ENCODE results near the gene PLD5.
A peak's percentile ranks its signal among the peaks of the same experiment; 100 is the strongest.

The PLD5 gene

GRCh38 chr1:242524571-242525359, at the start of gene PLD5:
PLD5 (minus strand) TSS chr1:242524697.
- Mint-ChIP-seq H3K4me3 (peak within 1 kb of the TSS; percentile 43), H3K27me3 (peaks cover 78% of the 10 kb centered on the region), H3K4me1 (ENCODE audit: low read depth) (peaks cover 11% of the 10 kb centered on the region), H3K27ac (no peak within 1 kb of the TSS), H3K36me3 (ENCODE audit: low read depth) (no peaks in the 10 kb centered on the region), H3K9me3 (no peaks in the 10 kb centered on the region)
- no peak for DNase-seq

GRCh38 chr1:242569867-242570266, 45.4 kb upstream of the PLD5 start:
- DNase-seq = no peak
- Mint-ChIP-seq H3K9me3 (no peaks in the 10 kb centered on the region), H3K4me1 (ENCODE audit: low read depth) (no peaks in the 10 kb centered on the region), H3K4me3 (no peak overlapping the region), H3K36me3 (ENCODE audit: low read depth) (no peaks in the 10 kb centered on the region), H3K27ac (no peak overlapping the region), H3K27me3 (no peaks in the 10 kb centered on the region)

DNA sequence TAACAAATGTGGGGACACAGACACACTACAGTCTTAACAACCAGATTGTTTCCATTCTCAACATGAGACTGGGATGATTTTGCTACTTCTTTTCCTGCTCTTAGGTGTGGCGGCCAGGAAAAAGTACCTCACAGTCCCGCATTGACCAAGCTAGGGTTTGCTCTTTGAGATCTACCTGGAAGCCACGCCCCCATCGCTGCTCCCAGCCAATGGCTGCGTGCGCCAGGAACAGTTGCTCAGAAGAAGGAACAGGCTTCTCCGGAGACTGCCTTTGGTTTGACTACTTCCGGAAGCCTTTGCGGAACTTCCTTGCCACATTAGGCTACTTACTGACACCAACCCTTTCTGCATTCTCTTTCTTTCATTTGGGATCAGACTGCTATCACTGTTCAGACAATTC, 44.2 kb upstream of the PLD5 start:
- no peak overlapping the region for H3K4me3 Mint-ChIP-seq
- H3K27me3 Mint-ChIP-seq = no peaks in the 10 kb centered on the region
- H3K9me3 Mint-ChIP-seq = no peaks in the 10 kb centered on the region
- no peak for DNase-seq
- H3K4me1 Mint-ChIP-seq (ENCODE audit: low read depth) = no peaks in the 10 kb centered on the region
- H3K27ac Mint-ChIP-seq = no peak overlapping the region
- no peaks in the 10 kb centered on the region for H3K36me3 Mint-ChIP-seq (ENCODE audit: low read depth)

DNA sequence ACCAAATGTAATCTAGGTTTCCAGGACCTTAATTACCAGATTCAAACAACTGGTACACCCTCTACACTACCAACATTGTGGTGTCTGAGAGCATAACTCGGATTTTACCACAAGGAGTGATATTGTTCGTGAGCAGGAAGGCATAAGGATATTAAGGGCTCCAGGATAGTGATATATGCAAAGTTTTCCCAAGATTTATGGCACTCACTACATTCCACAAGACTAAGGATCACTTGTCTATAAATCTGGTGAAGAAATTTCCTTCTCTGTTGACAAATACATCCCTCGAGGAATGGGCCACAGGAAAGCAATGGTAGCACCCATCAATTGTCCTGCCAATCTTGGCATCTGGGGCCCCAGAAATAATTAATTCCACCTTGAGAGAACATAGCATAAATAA, 43.1 kb upstream of the PLD5 start:
- Mint-ChIP-seq H3K4me1 (ENCODE audit: low read depth) (no peaks in the 10 kb centered on the region), H3K9me3 (no peaks in the 10 kb centered on the region), H3K4me3 (no peak overlapping the region), H3K27ac (no peak overlapping the region), H3K36me3 (ENCODE audit: low read depth) (no peaks in the 10 kb centered on the region), H3K27me3 (no peaks in the 10 kb centered on the region)
- no peak for DNase-seq

- no peaks in the 10 kb centered on the region for H3K4me1 Mint-ChIP-seq (ENCODE audit: low read depth)
- no peak overlapping the region for H3K4me3 Mint-ChIP-seq
- DNase-seq = no peak
- H3K36me3 Mint-ChIP-seq (ENCODE audit: low read depth) = no peaks in the 10 kb centered on the region
- no peaks in the 10 kb centered on the region for H3K27me3 Mint-ChIP-seq
- no peaks in the 10 kb centered on the region for H3K9me3 Mint-ChIP-seq
- no peak overlapping the region for H3K27ac Mint-ChIP-seq
These were observed 32.3 kb upstream of the PLD5 start for GRCh38 chr1:242556759-242557158.

- H3K27ac Mint-ChIP-seq = no peak overlapping the region
- H3K27me3 Mint-ChIP-seq = no peaks in the 10 kb centered on the region
- H3K9me3 Mint-ChIP-seq = no peaks in the 10 kb centered on the region
- no peaks in the 10 kb centered on the region for H3K36me3 Mint-ChIP-seq (ENCODE audit: low read depth)
- H3K4me1 Mint-ChIP-seq (ENCODE audit: low read depth) = no peaks in the 10 kb centered on the region
- H3K4me3 Mint-ChIP-seq = no peak overlapping the region
- no peak for DNase-seq
These were observed 31.8 kb upstream of the PLD5 start for GRCh38 chr1:242556276-242556675.

DNA sequence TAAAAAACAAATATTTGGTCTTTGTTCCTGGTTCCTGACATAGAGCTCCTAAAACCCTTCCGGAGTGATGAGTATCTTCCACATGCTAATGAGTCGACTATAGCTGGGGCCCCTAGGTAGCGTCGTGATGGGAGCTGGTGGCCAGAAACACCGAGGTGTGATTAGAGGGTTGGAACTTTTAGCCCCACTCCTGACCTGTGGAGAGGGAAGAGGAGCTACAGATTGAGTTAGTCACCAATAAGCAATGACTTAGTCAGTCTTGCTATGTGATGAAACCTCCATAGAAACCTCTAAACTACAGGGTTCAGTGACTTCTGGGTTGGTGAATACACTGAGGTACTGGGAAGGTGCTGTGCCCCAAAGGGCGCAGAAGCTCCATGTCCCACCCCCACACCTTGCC, 30.1 kb upstream of the PLD5 start:
- DNase-seq = no peak
- no peaks in the 10 kb centered on the region for H3K36me3 Mint-ChIP-seq (ENCODE audit: low read depth)
- no peak overlapping the region for H3K27ac Mint-ChIP-seq
- H3K9me3 Mint-ChIP-seq = no peaks in the 10 kb centered on the region
- no peak overlapping the region for H3K4me3 Mint-ChIP-seq
- H3K4me1 Mint-ChIP-seq (ENCODE audit: low read depth) = no peaks in the 10 kb centered on the region
- no peaks in the 10 kb centered on the region for H3K27me3 Mint-ChIP-seq

DNA sequence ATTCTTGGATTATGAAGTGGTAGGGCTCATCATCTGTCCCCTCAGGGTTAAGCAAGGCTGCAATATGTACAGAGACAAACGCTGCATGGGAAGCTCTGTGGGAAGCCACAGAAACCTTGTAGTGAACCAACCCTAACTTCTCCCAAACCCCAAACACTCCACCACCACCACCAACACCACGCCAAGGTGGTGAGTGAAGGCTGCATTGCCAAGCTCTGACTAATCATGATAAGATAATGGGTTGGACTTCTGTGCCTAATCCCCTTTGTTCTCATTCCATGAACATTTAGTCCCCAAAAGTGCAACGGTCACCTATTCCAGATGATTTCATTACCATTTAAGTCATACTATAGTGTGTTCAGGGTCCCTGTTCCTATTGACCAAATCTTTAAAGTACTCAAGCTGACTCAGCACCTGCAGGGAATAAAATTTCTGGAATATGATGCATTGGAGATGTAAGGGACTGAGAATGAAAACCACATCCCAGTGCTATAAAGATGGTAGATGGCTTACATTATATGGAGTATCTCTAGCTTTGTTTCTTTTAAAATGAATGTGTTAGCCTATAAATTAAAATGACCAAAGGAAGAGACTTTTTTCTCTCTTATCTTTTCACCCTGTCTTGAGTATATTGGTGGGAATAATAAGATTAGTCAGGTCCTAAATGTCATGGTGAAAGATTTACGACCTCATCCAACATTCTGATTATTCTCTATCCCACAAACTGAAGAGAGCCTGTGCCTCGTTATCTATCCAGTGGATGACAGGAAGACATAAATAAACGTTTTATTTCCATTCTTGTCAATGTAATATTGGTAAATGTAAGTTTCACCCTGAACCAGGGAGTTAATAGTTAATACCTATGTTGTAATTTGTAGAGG, 22.6 kb upstream of the PLD5 start:
- DNase-seq = no peak
- Mint-ChIP-seq H3K9me3 (no peaks in the 10 kb centered on the region), H3K4me1 (ENCODE audit: low read depth) (no peaks in the 10 kb centered on the region), H3K4me3 (no peak overlapping the region), H3K36me3 (ENCODE audit: low read depth) (no peaks in the 10 kb centered on the region), H3K27ac (no peak overlapping the region), H3K27me3 (no peaks in the 10 kb centered on the region)

GRCh38 chr1:242546441-242546840, 21.9 kb upstream of the PLD5 start:
- no peaks in the 10 kb centered on the region for H3K9me3 Mint-ChIP-seq
- no peak overlapping the region for H3K27ac Mint-ChIP-seq
- H3K4me1 Mint-ChIP-seq (ENCODE audit: low read depth) = no peaks in the 10 kb centered on the region
- H3K27me3 Mint-ChIP-seq = no peaks in the 10 kb centered on the region
- DNase-seq = no peak
- no peak overlapping the region for H3K4me3 Mint-ChIP-seq
- H3K36me3 Mint-ChIP-seq (ENCODE audit: low read depth) = no peaks in the 10 kb centered on the region

GRCh38 chr1:242544071-242544470, 19.6 kb upstream of the PLD5 start:
- Mint-ChIP-seq H3K36me3 (ENCODE audit: low read depth) (no peaks in the 10 kb centered on the region), H3K27ac (no peak overlapping the region), H3K9me3 (no peaks in the 10 kb centered on the region), H3K27me3 (no peaks in the 10 kb centered on the region), H3K4me1 (ENCODE audit: low read depth) (no peaks in the 10 kb centered on the region), H3K4me3 (no peak overlapping the region)
- no peak for DNase-seq

GRCh38 chr1:242542271-242542670, 17.8 kb upstream of the PLD5 start:
- H3K4me3 Mint-ChIP-seq = no peak overlapping the region
- H3K27ac Mint-ChIP-seq = no peak overlapping the region
- H3K4me1 Mint-ChIP-seq (ENCODE audit: low read depth) = no peaks in the 10 kb centered on the region
- no peaks in the 10 kb centered on the region for H3K9me3 Mint-ChIP-seq
- no peaks in the 10 kb centered on the region for H3K27me3 Mint-ChIP-seq
- no peak for DNase-seq
- no peaks in the 10 kb centered on the region for H3K36me3 Mint-ChIP-seq (ENCODE audit: low read depth)

- DNase-seq = no peak
- Mint-ChIP-seq H3K9me3 (no peaks in the 10 kb centered on the region), H3K27ac (no peak overlapping the region), H3K27me3 (peaks cover 16% of the 10 kb centered on the region), H3K4me3 (no peak overlapping the region), H3K36me3 (ENCODE audit: low read depth) (no peaks in the 10 kb centered on the region), H3K4me1 (ENCODE audit: low read depth) (no peaks in the 10 kb centered on the region)
These were observed 11.5 kb upstream of the PLD5 start for GRCh38 chr1:242535986-242536385.

DNA sequence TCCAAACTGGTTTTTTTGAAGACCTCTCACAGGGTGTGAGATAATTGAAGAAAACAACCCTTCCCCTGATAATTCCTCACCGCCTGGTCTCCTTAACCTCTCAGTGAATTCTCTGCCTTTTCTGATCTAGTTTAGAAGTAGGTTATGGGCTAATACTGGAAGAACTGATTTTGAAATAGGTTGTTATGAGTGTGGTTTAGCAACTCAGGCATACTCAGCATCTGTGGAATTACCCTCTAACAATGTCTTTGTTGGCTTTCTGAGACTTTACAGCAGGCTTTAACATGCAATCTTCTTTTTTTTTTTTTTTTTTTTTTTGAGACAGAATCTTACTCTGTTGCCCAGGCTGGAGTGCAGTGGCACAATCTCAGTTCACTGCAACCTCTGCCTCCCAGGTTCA, 10.3 kb upstream of the PLD5 start:
- no peak for DNase-seq
- Mint-ChIP-seq H3K27ac (no peak overlapping the region), H3K4me3 (no peak overlapping the region), H3K36me3 (ENCODE audit: low read depth) (no peaks in the 10 kb centered on the region), H3K4me1 (ENCODE audit: low read depth) (no peaks in the 10 kb centered on the region), H3K9me3 (no peaks in the 10 kb centered on the region), H3K27me3 (peaks cover 17% of the 10 kb centered on the region)

DNA sequence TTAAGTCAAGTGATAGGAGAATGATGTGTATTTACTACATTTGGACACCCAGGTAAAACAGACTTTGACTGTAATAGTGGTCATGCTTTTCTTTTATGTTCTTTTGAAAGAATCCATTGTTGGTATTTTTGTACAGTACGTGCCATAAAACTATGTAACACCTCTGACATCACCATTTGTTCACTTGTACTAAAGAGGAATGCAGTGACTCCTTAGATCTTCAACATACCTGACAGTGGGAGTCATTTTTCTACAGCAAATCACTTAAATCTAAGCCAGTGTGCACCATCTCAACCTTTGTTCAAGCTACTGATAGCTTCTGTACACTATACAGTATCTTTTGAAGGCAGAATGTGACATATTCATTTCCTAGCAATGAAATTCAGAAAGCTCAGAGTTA, 6.3 kb upstream of the PLD5 start:
- no peak for DNase-seq
- H3K4me3 Mint-ChIP-seq = no peak overlapping the region
- H3K4me1 Mint-ChIP-seq (ENCODE audit: low read depth) = no peaks in the 10 kb centered on the region
- H3K27me3 Mint-ChIP-seq = peaks cover 44% of the 10 kb centered on the region
- H3K9me3 Mint-ChIP-seq = no peaks in the 10 kb centered on the region
- H3K27ac Mint-ChIP-seq = no peak overlapping the region
- no peaks in the 10 kb centered on the region for H3K36me3 Mint-ChIP-seq (ENCODE audit: low read depth)

DNA sequence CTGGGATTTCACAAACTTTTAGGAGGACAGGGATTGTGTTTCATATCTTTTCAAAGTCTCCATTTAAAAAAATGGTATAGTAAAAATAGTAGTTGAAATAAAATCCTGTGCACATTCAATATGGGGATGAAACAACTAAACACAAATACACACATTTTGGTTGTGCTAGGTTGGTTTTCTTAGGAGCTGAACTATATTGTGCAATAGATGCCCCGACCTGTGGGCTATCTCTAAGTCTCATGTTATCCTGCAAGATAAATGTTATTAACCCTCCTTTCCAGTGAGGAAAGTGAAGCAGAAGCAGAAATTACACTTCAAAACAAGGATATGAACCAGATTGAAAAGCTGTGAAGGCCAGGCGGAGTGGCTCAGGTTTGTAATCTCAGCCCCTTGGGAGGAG, 1.3 kb upstream of the PLD5 start:
- H3K27me3 Mint-ChIP-seq = peaks cover 69% of the 10 kb centered on the region
- H3K9me3 Mint-ChIP-seq = no peaks in the 10 kb centered on the region
- H3K27ac Mint-ChIP-seq = no peak overlapping the region
- DNase-seq = no peak
- H3K4me1 Mint-ChIP-seq (ENCODE audit: low read depth) = peaks cover 11% of the 10 kb centered on the region
- no peaks in the 10 kb centered on the region for H3K36me3 Mint-ChIP-seq (ENCODE audit: low read depth)
- no peak overlapping the region for H3K4me3 Mint-ChIP-seq

Data from activated T-cell treated with anti-CD3 and anti-CD28 coated beads, Interleukin-2, amount 50 U/mL, for 24 hours (primary cell).